ENCODE results near the gene HILPDA.
A peak's percentile ranks its signal among the peaks of the same experiment; 100 is the strongest.
"Not testable (repeated sequence)": the region's sequence is repeated elsewhere in the genome, so short reads cannot be mapped to it uniquely, and the experiment has no call there.

The HILPDA gene

DNA sequence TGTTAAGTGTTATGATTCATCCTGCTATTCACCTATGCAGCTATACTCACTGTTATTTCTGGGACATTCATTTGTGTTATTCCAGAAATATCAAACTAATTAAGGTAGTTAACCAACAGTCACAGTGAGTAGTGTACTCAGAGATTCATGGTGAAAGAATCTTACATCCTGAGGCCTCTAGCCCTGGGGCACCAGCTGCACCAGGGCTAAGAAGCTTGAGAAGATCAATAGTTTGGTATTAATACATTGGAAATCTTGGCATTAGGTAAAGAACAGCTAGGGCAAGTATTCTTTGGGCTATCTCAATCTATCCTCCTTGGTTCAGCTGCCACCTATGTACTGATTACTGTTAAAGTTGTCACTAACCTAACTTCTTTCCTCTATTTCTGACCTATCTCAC lies 11.2 kb downstream of the HILPDA start:
- DNase-seq, result not testable (repeated sequence)

DNA sequence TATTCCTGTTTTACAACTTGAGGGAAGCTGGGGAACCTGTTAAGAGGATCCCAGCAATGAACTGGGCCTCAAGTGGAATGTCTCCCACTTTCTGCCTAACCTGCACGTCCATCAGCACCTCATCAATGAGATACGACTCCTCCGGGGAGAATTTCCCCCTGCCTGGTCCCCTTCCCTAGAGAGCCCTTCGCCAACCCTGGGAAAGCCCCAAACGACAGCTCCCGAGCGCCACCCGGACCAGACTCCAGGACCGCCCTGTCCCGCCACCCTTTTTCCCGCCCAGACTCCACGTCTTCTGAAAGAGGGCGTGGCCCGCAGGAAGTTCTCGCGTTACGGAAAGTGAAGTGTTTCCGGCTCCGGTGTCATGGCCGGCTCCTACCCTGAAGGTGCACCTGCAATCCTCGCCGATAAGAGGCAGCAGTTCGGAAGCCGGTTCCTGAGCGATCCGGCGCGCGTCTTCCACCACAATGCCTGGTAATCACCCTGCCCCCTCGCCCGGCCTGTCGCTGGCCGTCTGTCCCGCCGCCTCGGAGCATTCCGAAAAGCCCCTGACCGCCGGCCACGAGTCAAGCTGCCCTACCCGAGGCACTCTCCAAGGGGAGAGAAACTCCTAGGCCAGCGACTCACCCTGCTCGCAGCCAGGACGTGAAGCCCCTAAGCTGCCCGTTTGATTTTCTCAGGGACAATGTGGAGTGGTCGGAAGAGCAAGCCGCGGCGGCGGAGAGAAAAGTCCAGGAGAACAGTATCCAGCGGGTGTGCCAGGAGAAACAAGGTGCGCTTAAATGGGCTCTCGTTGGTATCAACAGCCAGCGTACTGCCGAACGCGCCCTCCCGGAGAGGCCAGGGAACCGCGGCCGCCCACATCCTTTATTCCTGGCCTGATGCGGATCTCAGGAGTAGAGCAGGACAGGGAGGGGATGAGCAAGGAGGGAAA lies 21.0 kb downstream of the HILPDA start, which contains the start of gene METTL2B:
TSS of gene METTL2B (plus strand) at position 347 of the 934 bp plus-strand sequence. CDS start at position 365, 18 bp downstream.
- peak; percentile 63 for DNase-seq

- not testable (repeated sequence) for DNase-seq
Measured at GRCh38 chr7:128477336-128477690, 21.6 kb downstream of the HILPDA start.

- DNase-seq, result not testable (repeated sequence)
Measured at GRCh38 chr7:128479082-128479481, 23.4 kb downstream of the HILPDA start.

- DNase-seq, result not testable (repeated sequence)
Measured at GRCh38 chr7:128488134-128488533, 32.5 kb downstream of the HILPDA start.

- DNase-seq, result no peak
Measured at GRCh38 chr7:128497405-128497804, 41.7 kb downstream of the HILPDA start.

- not testable (repeated sequence) for DNase-seq
Measured at GRCh38 chr7:128505416-128505815, 49.7 kb downstream of the HILPDA start.

- not testable (repeated sequence) for DNase-seq
Measured at GRCh38 chr7:128506819-128507218, 51.1 kb downstream of the HILPDA start.

DNA sequence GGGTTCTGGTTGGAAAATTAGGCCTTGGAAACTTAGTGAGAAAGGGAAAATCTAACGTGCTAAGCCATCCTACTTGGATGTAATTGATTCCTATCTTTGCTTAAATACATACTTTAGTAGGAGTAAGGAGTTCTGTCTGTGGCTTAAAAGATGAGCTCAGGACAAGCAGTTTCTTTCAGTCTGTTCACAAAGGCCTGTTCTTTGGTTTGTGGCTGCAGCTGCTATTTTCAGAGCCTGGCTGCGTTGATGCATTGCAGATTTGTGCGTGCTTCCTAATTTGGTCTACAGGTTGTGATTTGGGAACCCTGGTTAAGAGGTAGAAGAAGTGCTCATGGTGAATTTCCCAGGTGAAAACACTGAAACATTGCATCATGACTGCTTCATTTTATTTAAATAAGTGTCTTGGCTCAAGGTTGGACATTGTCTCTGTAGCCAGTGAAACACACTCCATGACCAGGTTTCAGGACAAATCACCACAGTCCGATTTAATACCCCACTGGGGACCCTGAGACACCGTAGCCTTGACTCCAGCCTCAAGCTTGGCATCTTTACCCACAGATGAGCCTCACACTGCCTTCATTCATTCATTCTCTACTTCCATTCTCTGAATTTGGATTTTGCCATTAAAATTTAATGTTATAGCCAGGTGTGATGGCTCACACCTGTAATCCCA lies 51.8 kb downstream of the HILPDA start:
- not testable (repeated sequence) for DNase-seq

Data from cortex of kidney (tissue), 1 donor.